Stimulated activated CD8-positive, alpha-beta memory T cell treated with anti-CD3 and anti-CD28 coated beads, Interleukin-15, amount 100 ng/mL, for 24 hours (primary cell): ENCODE measurements around the gene ASB18.
"Not testable (repeated sequence)": the region's sequence is repeated elsewhere in the genome, so short reads cannot be mapped to it uniquely, and the experiment has no call there.

ENCODE experiments used
- DNase-seq: peaks from one replicate; pipeline ENCODE4 v3.0.0-alpha.2; 2020; ENCODE audit warnings: low read depth

Gene ASB18

GRCh38 chr2:236286873-236287545 is 22.8 kb upstream of the ASB18 start:
- DNase-seq = no peak

GRCh38 chr2:236284208-236284607 is 20.0 kb upstream of the ASB18 start:
- DNase-seq = no peak

- DNase-seq = no peak
Measured at GRCh38 chr2:236282406-236282805, 18.2 kb upstream of the ASB18 start.

GRCh38 chr2:236281423-236281822 is 17.2 kb upstream of the ASB18 start:
- no peak for DNase-seq

- DNase-seq = no peak
Measured at GRCh38 chr2:236273126-236273525, 8.9 kb upstream of the ASB18 start.

GRCh38 chr2:236271851-236272250 is 7.6 kb upstream of the ASB18 start:
- no peak for DNase-seq

GRCh38 chr2:236269876-236270275 is 5.7 kb upstream of the ASB18 start:
- not testable (repeated sequence) for DNase-seq

GRCh38 chr2:236265675-236266074 is 1.5 kb upstream of the ASB18 start:
- no peak for DNase-seq

GRCh38 chr2:236262238-236262637 is 2.0 kb downstream of the ASB18 start:
- DNase-seq = no peak

- no peak for DNase-seq
Measured at GRCh38 chr2:236261452-236261851, 2.8 kb downstream of the ASB18 start.

GRCh38 chr2:236259371-236259770 is 4.8 kb downstream of the ASB18 start:
- DNase-seq = no peak

- no peak for DNase-seq
Measured at GRCh38 chr2:236257575-236257974, 6.6 kb downstream of the ASB18 start.

GRCh38 chr2:236257136-236257535 is 7.1 kb downstream of the ASB18 start:
- no peak for DNase-seq

- no peak for DNase-seq
Measured at GRCh38 chr2:236256366-236256985, 7.7 kb downstream of the ASB18 start.

- DNase-seq = no peak
Measured at GRCh38 chr2:236254674-236255073, 9.5 kb downstream of the ASB18 start.

GRCh38 chr2:236254001-236254400 is 10.2 kb downstream of the ASB18 start:
- no peak for DNase-seq

GRCh38 chr2:236252602-236253001 is 11.6 kb downstream of the ASB18 start:
- no peak for DNase-seq

GRCh38 chr2:236250909-236251579 is 13.2 kb downstream of the ASB18 start:
- DNase-seq = no peak

- DNase-seq = no peak
Measured at GRCh38 chr2:236250286-236250685, 13.9 kb downstream of the ASB18 start.

GRCh38 chr2:236249066-236249465 is 15.1 kb downstream of the ASB18 start:
- no peak for DNase-seq

GRCh38 chr2:236246711-236247246 is 17.4 kb downstream of the ASB18 start:
- no peak for DNase-seq

- DNase-seq = no peak
Measured at GRCh38 chr2:236244256-236244655, 19.9 kb downstream of the ASB18 start.

GRCh38 chr2:236242057-236242495 is 22.1 kb downstream of the ASB18 start:
- DNase-seq = no peak
